ACC112 (cell line): Measurements from ENCODE around the gene KANK4.

Source experiments
- H2AFZ ChIP-seq: fragments of 200-600 bp; sonication (generic); one replicate; pipeline ENCODE4 v1.6.0; 2017; ENCODE audit warnings: antibody characterized with exemption, low read length; ENCODE audit not compliant: unreplicated experiment
- H3K27ac ChIP-seq: fragments of 200-600 bp; sonication (generic); 2 replicates; pipeline ENCODE4 v1.5.1; 2014; ENCODE audit warnings: low read depth, mild to moderate bottlenecking, antibody characterized with exemption, low read length, moderate library complexity
- H3K27me3 ChIP-seq: fragments of 200-600 bp; sonication (generic); 2 replicates; pipeline ENCODE4 v1.6.1; 2014; ENCODE audit warnings: mild to moderate bottlenecking, antibody characterized with exemption, low read length, moderate library complexity, mixed read lengths; ENCODE audit not compliant: insufficient read depth
- H3K36me3 ChIP-seq: fragments of 200-600 bp; sonication (generic); 2 replicates; pipeline ENCODE4 v1.6.1; 2016; ENCODE audit warnings: mild to moderate bottlenecking, antibody characterized with exemption, low read length, moderate library complexity, mixed read lengths; ENCODE audit not compliant: insufficient read depth
- H3K4me1 ChIP-seq: fragments of 200-600 bp; sonication (generic); one replicate; pipeline ENCODE4 v1.6.1; 2016; ENCODE audit warnings: low read length, mixed read lengths; ENCODE audit not compliant: insufficient read depth, unreplicated experiment, control insufficient read depth
- H3K4me3 ChIP-seq: fragments of 200-600 bp; sonication (generic); 2 replicates; pipeline ENCODE4 v1.5.1; 2014; ENCODE audit warnings: mild to moderate bottlenecking, low read depth, low read length
- H3K79me2 ChIP-seq: fragments of 200-600 bp; sonication (generic); one replicate; pipeline ENCODE4 v1.6.0; 2016; ENCODE audit warnings: low read length; ENCODE audit not compliant: control insufficient read depth, unreplicated experiment, insufficient read depth

The KANK4 gene

GRCh38 chr1:62237361-62237760 is 81.9 kb downstream of the KANK4 start:
- H2AFZ ChIP-seq: no peak overlapping the region
- H3K4me1 ChIP-seq: peaks cover 9% of the 10 kb centered on the region

GRCh38 chr1:62235576-62235975 is 83.7 kb downstream of the KANK4 start:
- no peak overlapping the region for H2AFZ ChIP-seq
- no peak overlapping the region for H3K27ac ChIP-seq
- peaks cover 16% of the 10 kb centered on the region for H3K4me1 ChIP-seq
- H3K4me3 ChIP-seq: no peak overlapping the region
- no peaks in the 10 kb centered on the region for H3K27me3 ChIP-seq
- H3K36me3 ChIP-seq: no peaks in the 10 kb centered on the region
- H3K79me2 ChIP-seq: no peaks in the 10 kb centered on the region

More at GRCh38 chr1:62237361-62237760, 81.9 kb downstream of the KANK4 start:
- H3K27me3 ChIP-seq: no peaks in the 10 kb centered on the region
- no peak overlapping the region for H3K27ac ChIP-seq
- H3K36me3 ChIP-seq: no peaks in the 10 kb centered on the region
- no peaks in the 10 kb centered on the region for H3K79me2 ChIP-seq
- no peak overlapping the region for H3K4me3 ChIP-seq

GRCh38 chr1:62234688-62235087 is 84.5 kb downstream of the KANK4 start:
- Histone ChIP-seq H3K4me1 (peaks cover 17% of the 10 kb centered on the region), H3K4me3 (no peak overlapping the region), H3K79me2 (no peaks in the 10 kb centered on the region), H3K27me3 (no peaks in the 10 kb centered on the region), H3K27ac (no peak overlapping the region), H3K36me3 (no peaks in the 10 kb centered on the region), H2AFZ (no peak overlapping the region)

- no peaks in the 10 kb centered on the region for H3K27me3 ChIP-seq
- no peak overlapping the region for H3K4me3 ChIP-seq
- no peaks in the 10 kb centered on the region for H3K36me3 ChIP-seq
- H2AFZ ChIP-seq: no peak overlapping the region
- H3K27ac ChIP-seq: no peak overlapping the region
- no peaks in the 10 kb centered on the region for H3K79me2 ChIP-seq
- H3K4me1 ChIP-seq: peaks cover 17% of the 10 kb centered on the region
Measured at GRCh38 chr1:62233926-62234450, 85.2 kb downstream of the KANK4 start.

GRCh38 chr1:62232871-62233278 is 86.4 kb downstream of the KANK4 start:
- H3K4me3 ChIP-seq: no peak overlapping the region
- H3K27me3 ChIP-seq: no peaks in the 10 kb centered on the region
- no peaks in the 10 kb centered on the region for H3K79me2 ChIP-seq
- H3K36me3 ChIP-seq: no peaks in the 10 kb centered on the region
- H3K27ac ChIP-seq: no peak overlapping the region
- peaks cover 15% of the 10 kb centered on the region for H3K4me1 ChIP-seq
- no peak overlapping the region for H2AFZ ChIP-seq

GRCh38 chr1:62230718-62231117 is 88.5 kb downstream of the KANK4 start:
- no peaks in the 10 kb centered on the region for H3K79me2 ChIP-seq
- H3K27ac ChIP-seq: no peak overlapping the region
- no peaks in the 10 kb centered on the region for H3K27me3 ChIP-seq
- no peaks in the 10 kb centered on the region for H3K36me3 ChIP-seq
- H3K4me1 ChIP-seq: peaks cover 8% of the 10 kb centered on the region
- no peak overlapping the region for H3K4me3 ChIP-seq
- no peak overlapping the region for H2AFZ ChIP-seq

- H2AFZ ChIP-seq: no peak overlapping the region
- no peak overlapping the region for H3K27ac ChIP-seq
- H3K4me1 ChIP-seq: peaks cover 8% of the 10 kb centered on the region
Measured at GRCh38 chr1:62229932-62230331, 89.3 kb downstream of the KANK4 start.

GRCh38 chr1:62229468-62229867 is 89.8 kb downstream of the KANK4 start:
- H3K79me2 ChIP-seq: no peaks in the 10 kb centered on the region
- no peak overlapping the region for H3K27ac ChIP-seq
- no peaks in the 10 kb centered on the region for H3K36me3 ChIP-seq
- H2AFZ ChIP-seq: no peak overlapping the region
- H3K27me3 ChIP-seq: no peaks in the 10 kb centered on the region
- no peak overlapping the region for H3K4me3 ChIP-seq
- peaks cover 8% of the 10 kb centered on the region for H3K4me1 ChIP-seq

More at GRCh38 chr1:62229932-62230331, 89.3 kb downstream of the KANK4 start:
- no peak overlapping the region for H3K4me3 ChIP-seq
- no peaks in the 10 kb centered on the region for H3K79me2 ChIP-seq
- H3K36me3 ChIP-seq: no peaks in the 10 kb centered on the region
- no peaks in the 10 kb centered on the region for H3K27me3 ChIP-seq

- Histone ChIP-seq H3K4me3 (no peak overlapping the region), H3K79me2 (no peaks in the 10 kb centered on the region), H3K4me1 (peaks cover 8% of the 10 kb centered on the region), H3K27ac (no peak overlapping the region), H3K36me3 (no peaks in the 10 kb centered on the region), H2AFZ (no peak overlapping the region), H3K27me3 (no peaks in the 10 kb centered on the region)
Measured at GRCh38 chr1:62228883-62229187, 90.4 kb downstream of the KANK4 start.

- Histone ChIP-seq H3K36me3 (no peaks in the 10 kb centered on the region), H3K27me3 (no peaks in the 10 kb centered on the region), H3K27ac (no peak overlapping the region), H3K4me3 (no peak overlapping the region), H3K4me1 (peaks cover 8% of the 10 kb centered on the region), H3K79me2 (no peaks in the 10 kb centered on the region), H2AFZ (no peak overlapping the region)
Measured at GRCh38 chr1:62228136-62228882, 90.9 kb downstream of the KANK4 start.

- H3K36me3 ChIP-seq: no peaks in the 10 kb centered on the region
- H3K27me3 ChIP-seq: no peaks in the 10 kb centered on the region
- peaks cover 8% of the 10 kb centered on the region for H3K4me1 ChIP-seq
Measured at GRCh38 chr1:62227496-62227895, 91.7 kb downstream of the KANK4 start.

More at GRCh38 chr1:62227496-62227895, 91.7 kb downstream of the KANK4 start:
- Histone ChIP-seq H3K4me3 (no peak overlapping the region), H2AFZ (no peak overlapping the region), H3K27ac (no peak overlapping the region), H3K79me2 (no peaks in the 10 kb centered on the region)
